ENCODE measurements around the gene ELF5.

The ELF5 gene

GRCh38 chr11:34510673-34511072, 2.9 kb downstream of the ELF5 start:
- Histone ChIP-seq H3K9ac (ENCODE audit: low read length) (no peak overlapping the region), H3K9me2 (ENCODE audit: low read depth, low read length) (no peaks in the 10 kb centered on the region), H3K4me2 (ENCODE audit: low read length) (no peak overlapping the region), H3K9me3 (ENCODE audit: low read length) (no peaks in the 10 kb centered on the region), H3K27me3 (ENCODE audit: insufficient read depth, low read length) (no peaks in the 10 kb centered on the region), H3K36me3 (ENCODE audit: insufficient read depth, low read length) (no peaks in the 10 kb centered on the region), H2AFZ (ENCODE audit: low read length) (no peak overlapping the region), H3K79me2 (ENCODE audit: insufficient read depth, low read length) (no peaks in the 10 kb centered on the region), H3K4me3 (ENCODE audit: low read depth, low read length, poor library complexity, severe bottlenecking) (no peak overlapping the region), H4K20me1 (ENCODE audit: insufficient read depth, low read length) (no peaks in the 10 kb centered on the region), H3F3A (ENCODE audit: insufficient read depth, low read length) (no peaks in the 10 kb centered on the region), H3K27ac (ENCODE audit: low read depth, low read length, poor library complexity, severe bottlenecking) (no peak overlapping the region), H3K4me1 (ENCODE audit: insufficient read depth, low read length, severe bottlenecking) (no peaks in the 10 kb centered on the region)
- no peak for TF ChIP-seq EZH2 (IDR thresholded peaks at IDR 0.05; ENCODE audit: borderline replicate concordance, low read length)
- TF ChIP-seq, protein P1, sequence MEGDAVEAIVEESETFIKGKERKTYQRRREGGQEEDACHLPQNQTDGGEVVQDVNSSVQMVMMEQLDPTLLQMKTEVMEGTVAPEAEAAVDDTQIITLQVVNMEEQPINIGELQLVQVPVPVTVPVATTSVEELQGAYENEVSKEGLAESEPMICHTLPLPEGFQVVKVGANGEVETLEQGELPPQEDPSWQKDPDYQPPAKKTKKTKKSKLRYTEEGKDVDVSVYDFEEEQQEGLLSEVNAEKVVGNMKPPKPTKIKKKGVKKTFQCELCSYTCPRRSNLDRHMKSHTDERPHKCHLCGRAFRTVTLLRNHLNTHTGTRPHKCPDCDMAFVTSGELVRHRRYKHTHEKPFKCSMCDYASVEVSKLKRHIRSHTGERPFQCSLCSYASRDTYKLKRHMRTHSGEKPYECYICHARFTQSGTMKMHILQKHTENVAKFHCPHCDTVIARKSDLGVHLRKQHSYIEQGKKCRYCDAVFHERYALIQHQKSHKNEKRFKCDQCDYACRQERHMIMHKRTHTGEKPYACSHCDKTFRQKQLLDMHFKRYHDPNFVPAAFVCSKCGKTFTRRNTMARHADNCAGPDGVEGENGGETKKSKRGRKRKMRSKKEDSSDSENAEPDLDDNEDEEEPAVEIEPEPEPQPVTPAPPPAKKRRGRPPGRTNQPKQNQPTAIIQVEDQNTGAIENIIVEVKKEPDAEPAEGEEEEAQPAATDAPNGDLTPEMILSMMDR (IDR thresholded peaks at IDR 0.05; ENCODE audit: low read length): no peak

GRCh38 chr11:34510218-34510617, 3.4 kb downstream of the ELF5 start:
- no peak for TF ChIP-seq EZH2 (IDR thresholded peaks at IDR 0.05; ENCODE audit: borderline replicate concordance, low read length)
- TF ChIP-seq, protein P1 (IDR thresholded peaks at IDR 0.05; ENCODE audit: low read length): no peak
- Histone ChIP-seq H3K9ac (ENCODE audit: low read length) (no peak overlapping the region), H3K9me2 (ENCODE audit: low read depth, low read length) (no peaks in the 10 kb centered on the region), H3K27ac (ENCODE audit: low read depth, low read length, poor library complexity, severe bottlenecking) (no peak overlapping the region), H3F3A (ENCODE audit: insufficient read depth, low read length) (no peaks in the 10 kb centered on the region), H3K9me3 (ENCODE audit: low read length) (no peaks in the 10 kb centered on the region), H2AFZ (ENCODE audit: low read length) (no peak overlapping the region), H3K27me3 (ENCODE audit: insufficient read depth, low read length) (no peaks in the 10 kb centered on the region), H4K20me1 (ENCODE audit: insufficient read depth, low read length) (no peaks in the 10 kb centered on the region), H3K4me2 (ENCODE audit: low read length) (no peak overlapping the region), H3K4me3 (ENCODE audit: low read depth, low read length, poor library complexity, severe bottlenecking) (no peak overlapping the region), H3K79me2 (ENCODE audit: insufficient read depth, low read length) (no peaks in the 10 kb centered on the region), H3K36me3 (ENCODE audit: insufficient read depth, low read length) (no peaks in the 10 kb centered on the region), H3K4me1 (ENCODE audit: insufficient read depth, low read length, severe bottlenecking) (no peaks in the 10 kb centered on the region)

DNA sequence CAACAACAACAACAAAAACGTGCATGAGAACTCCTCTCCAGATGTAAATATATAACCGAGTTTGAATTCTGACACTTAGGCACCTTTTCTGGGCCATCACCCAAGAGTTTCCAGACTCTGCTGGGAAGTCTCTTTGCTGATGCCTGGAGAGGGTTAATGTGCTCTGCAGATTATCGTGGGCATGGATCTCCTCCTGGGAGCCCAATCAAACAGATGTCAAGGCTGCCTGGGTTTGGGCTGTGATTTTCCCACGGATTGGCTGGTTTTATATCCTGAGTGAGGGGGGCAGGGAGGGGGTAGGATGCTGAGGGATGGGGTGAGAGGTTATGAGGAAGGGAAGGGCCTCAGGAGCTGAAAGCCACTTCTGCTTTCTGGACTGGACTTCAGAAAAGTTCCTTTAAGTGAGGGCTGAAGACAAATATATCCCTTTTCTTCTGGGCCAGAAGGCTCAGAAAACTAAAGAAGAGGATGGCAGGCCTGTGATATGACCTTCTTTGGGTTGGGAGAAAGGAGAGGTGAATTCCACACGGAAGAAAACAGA, 4.2 kb downstream of the ELF5 start:
- no peak overlapping the region for H3K4me3 ChIP-seq (ENCODE audit: low read depth, low read length, poor library complexity, severe bottlenecking)
- no peak overlapping the region for H3K4me2 ChIP-seq (ENCODE audit: low read length)
- no peaks in the 10 kb centered on the region for H3K4me1 ChIP-seq (ENCODE audit: insufficient read depth, low read length, severe bottlenecking)
- H3K27ac ChIP-seq (ENCODE audit: low read depth, low read length, poor library complexity, severe bottlenecking): no peak overlapping the region
- no peaks in the 10 kb centered on the region for H4K20me1 ChIP-seq (ENCODE audit: insufficient read depth, low read length)
- H3K79me2 ChIP-seq (ENCODE audit: insufficient read depth, low read length): no peaks in the 10 kb centered on the region
- H3F3A ChIP-seq (ENCODE audit: insufficient read depth, low read length): no peaks in the 10 kb centered on the region
- H2AFZ ChIP-seq (ENCODE audit: low read length): no peak overlapping the region
- no peaks in the 10 kb centered on the region for H3K9me3 ChIP-seq (ENCODE audit: low read length)
- TF ChIP-seq, protein P1 (IDR thresholded peaks at IDR 0.05; ENCODE audit: low read length): no peak
- no peak for TF ChIP-seq EZH2 (IDR thresholded peaks at IDR 0.05; ENCODE audit: borderline replicate concordance, low read length)
- no peaks in the 10 kb centered on the region for H3K36me3 ChIP-seq (ENCODE audit: insufficient read depth, low read length)
- no peaks in the 10 kb centered on the region for H3K9me2 ChIP-seq (ENCODE audit: low read depth, low read length)
- no peaks in the 10 kb centered on the region for H3K27me3 ChIP-seq (ENCODE audit: insufficient read depth, low read length)
- H3K9ac ChIP-seq (ENCODE audit: low read length): no peak overlapping the region

All from OCI-LY1 (cell line).